ENCODE data around the gene ESRP2.

Gene ESRP2

GRCh38 chr16:68186877-68187276 is 49.0 kb downstream of the ESRP2 start:
- TF ChIP-seq CTCF (IDR thresholded peaks at IDR 0.05) = no peak

GRCh38 chr16:68183046-68183445 is 52.9 kb downstream of the ESRP2 start:
- TF ChIP-seq CTCF (IDR thresholded peaks at IDR 0.05) = no peak

- no peak for TF ChIP-seq CTCF (IDR thresholded peaks at IDR 0.05)
Observed at GRCh38 chr16:68179855-68180254, 56.1 kb downstream of the ESRP2 start.

- no peak for TF ChIP-seq CTCF (IDR thresholded peaks at IDR 0.05)
Observed at GRCh38 chr16:68179196-68179795, 56.6 kb downstream of the ESRP2 start.

Data from LNCAP (cell line).